Measurements from ENCODE around the gene CCDC7.

DNA sequence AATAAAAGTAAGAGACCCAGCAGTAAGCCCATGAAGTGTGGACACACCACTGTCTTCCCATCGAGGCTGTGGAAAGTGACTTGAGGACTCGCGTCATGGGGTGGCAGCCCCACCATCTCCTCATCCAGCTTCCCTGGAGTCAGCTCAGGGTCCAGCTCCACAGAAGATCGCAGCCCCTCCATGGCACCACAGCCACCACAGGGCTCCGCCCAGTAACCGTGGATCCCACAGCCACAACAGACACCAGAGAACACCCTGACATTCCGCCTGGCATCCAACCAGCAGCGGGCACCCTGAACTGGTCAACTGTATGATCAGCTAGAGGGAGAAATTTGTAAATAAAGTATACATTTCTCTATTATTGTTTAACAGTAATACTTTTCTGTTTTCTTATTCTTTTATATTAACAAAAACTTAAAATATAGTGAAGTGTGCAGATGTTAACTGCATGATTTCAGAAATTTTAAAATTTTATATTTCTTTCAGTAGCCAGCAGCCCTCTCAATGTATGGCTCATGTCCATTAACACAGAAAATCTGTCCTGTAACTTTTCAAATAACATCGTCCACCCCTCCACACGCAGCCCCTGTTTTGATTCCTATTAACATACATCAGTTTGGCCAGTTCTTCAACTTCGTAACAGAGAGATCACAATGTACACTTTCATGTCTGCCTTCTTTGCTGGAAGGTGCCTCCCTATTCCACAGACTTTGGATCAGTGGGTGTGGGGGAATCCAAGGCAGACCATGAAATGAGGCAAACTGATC lies 442.4 kb downstream of the CCDC7 start:
- no peak for TF ChIP-seq POLR2A (IDR thresholded peaks at IDR 0.05; ENCODE audit: low read length)
- TF ChIP-seq GATA1 (IDR thresholded peaks at IDR 0.05; ENCODE audit: low read depth, low read length) = no peak
